Islet precursor cell (in vitro differentiated cells): Measurements from ENCODE around the gene FZD7.
A peak's percentile ranks its signal among the peaks of the same experiment; 100 is the strongest.

Experiments used
- DNase-seq: peaks from one replicate; pipeline ENCODE4 v3.0.0-alpha.2; 2018

The FZD7 gene

DNA sequence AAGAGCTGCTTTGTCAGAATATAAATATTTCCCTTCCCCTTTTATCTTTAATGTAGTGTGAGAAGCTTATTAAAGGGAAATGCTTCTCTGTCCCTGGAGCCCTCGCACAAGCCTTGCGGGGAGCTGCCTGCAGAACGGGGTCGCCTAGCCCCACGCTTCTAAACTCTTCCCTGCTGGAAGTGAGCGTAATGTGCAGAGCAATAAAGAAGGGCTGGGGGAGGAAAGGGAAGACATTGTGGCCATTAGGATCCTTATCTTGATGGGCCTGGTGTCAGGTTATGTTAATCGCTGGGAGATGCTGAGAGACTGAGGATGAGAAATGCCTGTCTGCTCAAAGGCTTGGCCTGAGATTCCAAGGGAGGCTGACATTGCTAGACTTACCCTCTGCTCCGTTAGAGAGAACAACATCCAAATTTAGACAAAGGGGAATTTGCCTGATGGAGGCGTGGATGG, 18.9 kb upstream of the FZD7 start:
- DNase-seq: peak; percentile 81

DNA sequence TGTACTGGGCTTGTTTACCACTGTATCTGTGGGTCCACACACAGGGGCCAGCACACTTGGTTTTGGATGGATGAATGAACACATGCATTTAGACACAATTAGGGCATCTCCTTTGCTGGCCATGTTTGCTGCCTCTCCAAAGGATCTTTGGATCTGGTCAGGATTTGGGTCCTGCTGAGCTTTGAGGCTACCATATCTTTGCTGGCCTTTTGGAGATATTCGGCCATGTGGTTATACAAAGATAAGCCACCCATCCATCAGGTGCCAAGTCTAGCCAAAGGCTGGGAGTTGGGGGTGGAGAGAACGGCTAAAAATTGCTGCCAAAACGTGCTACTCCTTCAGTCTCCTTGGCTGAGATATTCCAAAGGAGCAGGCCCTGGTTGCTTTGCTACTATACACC, 18.2 kb upstream of the FZD7 start:
- DNase-seq: no peak

DNA sequence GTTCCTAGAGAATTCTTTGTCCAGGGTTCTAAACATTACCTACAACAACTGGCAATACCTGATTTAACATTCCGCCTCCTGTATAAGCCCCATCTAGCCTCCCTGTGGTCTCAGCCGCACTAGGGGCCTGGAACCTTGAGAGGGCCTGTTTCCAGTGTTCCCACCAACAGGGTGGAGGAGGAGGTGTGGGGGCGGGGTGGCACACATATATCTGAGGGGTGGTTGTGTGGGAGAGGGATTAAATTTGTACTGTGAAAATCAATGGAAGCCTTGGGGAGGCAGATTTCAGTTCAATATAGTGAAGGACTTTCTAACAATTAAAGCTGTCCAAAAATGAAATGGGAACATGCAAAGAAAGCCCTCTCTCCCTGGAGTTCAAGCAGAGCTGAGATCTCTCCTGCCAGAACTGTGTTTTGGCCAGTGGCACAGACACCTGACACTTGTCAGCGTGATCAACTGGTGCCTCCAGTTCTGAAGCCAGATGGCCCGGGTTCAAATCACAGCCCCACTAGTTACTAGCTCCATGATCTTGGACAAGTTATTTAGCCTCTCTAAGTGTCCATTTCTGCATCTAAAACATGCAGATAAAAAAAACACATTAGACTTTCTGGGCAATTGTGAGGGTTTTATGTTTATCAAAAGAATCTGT, 17.0 kb upstream of the FZD7 start:
- no peak for DNase-seq

DNA sequence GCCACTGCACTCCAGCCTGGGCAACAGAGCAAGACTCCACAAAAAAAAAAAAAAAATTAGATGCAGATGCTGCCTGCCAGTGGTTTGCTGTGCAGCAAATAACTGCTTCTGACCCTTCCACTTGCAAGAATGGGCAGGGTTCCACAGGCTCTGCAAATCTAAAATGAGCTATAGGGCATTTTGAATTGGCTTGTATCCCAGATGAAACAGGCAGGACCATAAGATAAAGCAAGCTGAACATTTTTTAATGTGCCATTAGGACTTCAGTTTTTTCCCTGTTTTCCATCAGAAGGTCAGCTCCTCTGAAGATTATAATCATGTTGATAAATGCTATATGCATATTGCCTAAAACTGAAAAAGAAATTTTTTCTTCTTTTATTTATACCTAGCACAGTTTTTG, 15.7 kb upstream of the FZD7 start:
- DNase-seq: no peak

DNA sequence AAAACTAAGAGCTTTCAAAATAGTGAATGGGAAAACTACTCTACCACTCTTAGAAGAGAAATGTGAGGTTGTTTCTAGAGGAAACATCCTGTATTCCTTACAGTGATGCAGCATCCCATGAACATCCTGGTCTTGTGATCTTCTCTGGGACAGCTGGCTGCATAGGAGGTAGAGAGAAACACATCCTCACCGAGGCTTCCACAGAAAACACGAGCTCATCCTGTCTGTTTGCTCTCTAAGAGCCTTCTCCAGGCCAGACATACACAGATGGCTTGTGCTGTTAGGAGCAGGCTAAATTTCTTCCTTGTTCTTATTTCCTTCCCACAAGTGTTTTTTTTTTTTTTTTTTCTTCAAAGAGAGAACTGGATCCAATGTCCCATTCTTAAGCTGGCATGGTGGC, 14.7 kb upstream of the FZD7 start:
- no peak for DNase-seq

DNA sequence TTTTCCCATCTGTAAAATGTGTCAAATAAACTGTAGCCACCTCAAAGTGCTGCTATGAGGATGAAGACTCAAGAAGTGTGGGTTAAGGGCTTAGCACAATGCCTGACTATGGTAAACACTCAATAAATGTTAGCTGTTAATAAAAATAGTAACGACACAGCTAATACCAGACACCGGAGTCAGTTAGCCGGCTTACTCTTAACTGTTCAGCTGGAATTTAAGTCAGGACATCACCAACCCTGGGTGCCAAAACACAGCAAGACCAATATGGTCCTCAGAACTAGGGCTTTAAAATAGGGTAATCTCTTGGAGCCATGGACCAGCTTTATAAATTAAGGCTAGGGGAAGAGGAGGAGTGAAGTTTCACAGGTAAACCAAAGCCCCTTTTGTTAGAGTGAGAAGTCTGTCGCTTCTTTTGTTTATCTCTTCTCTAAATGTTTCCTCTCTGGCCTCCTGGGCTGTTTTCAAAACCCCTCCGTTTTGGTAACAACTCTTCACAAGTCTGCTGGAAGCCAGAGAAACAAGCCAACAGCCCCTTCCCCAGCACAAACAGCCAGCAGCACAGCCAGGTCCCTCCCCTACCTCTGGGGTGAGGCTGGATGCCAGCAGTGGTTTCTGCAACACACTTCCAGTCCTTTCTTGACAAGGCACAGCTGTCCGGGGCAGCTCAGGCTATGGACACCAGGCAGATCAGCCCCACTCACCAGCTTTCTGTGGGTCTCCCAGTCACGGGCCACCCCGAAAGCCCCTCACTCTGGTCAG, 13.8 kb upstream of the FZD7 start:
- DNase-seq: peak; percentile 69

DNA sequence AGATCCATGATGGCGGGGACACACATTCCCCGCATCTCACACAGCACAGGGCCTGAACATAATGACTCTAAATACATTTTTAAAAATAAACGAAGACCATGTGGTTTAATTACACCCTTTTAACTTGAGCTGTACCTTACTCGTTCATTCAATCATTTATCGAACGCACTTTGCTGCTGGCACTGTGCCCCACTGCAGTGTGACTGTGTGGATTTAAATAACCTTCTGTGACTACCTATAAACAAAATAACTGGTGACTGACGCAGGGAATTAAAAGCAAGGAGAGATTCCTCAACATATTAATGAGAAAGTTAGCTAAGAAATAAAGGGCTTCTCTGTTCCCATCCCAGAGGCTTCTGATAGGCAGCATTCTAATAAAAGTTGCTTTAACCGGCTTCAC, 10.9 kb upstream of the FZD7 start:
- DNase-seq: no peak

DNA sequence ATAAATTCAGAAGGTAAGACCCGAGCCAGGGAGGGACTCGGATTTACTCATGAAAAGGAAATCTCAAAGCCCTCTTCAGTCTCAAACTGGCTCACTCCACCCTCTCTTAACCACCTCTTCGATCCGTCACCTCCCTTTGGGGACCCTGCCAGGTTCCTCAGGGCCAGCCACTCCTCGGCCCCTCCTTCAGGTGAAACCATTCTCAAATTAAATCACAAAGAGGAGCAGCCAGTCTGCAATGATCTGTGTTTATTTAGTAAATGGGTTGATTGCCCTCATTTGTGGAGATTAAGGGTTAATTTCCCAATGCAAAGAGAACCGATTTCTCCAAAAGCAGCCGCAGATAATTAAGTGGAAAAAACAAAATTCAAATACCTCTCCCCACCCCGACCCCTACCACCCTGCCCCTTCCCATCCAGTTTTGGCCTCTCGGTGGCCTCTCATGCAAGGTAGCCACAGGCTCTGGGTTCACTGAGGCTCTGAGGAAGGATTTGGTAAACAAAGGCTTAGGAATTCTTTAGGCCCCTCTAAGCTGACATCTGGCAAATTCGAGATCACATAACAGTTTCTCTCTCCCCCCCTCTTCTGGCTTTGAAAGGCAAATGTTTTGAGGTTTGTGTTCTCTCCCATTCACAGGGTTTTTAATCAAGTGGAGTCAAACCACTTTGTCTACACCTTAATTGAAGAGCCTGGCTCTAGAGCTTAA, 10.3 kb upstream of the FZD7 start:
- no peak for DNase-seq

DNA sequence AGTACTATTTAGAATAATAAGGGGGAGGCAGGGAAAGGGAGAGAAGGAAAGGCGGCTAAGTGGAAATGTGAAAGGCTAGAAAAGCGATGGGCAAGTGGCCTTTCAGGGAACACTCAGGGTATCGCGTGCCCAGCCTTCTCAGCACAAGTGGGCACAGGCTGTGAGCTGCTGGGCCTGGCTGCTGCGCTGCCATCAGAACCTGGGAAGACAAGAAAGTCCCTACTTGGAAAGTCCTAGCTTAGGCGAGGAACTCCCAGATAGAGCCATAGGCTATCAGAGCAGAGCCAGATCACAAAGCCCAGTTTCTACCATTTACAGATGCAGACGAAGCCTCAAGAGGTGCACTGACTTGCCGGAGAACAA, 9.8 kb upstream of the FZD7 start:
- DNase-seq: no peak

DNA sequence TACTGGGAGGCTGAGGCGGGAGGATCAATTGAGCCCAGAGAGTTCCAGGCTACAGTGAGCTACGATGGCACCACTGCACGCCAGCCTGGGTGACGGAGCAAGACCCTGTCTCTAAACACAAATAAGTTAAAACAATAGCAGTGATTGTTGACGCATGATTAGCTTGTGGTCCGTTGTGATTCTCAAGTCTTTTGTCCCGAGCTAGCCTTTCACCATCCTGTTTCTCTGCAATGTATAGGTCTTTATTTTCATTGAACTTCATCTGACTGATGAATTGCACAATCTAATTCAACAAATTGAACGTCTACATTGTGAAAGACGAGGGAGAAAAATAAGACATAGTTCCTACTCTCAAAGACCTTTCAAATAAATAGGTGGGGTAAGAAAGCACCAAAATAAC, 8.8 kb upstream of the FZD7 start:
- no peak for DNase-seq

DNA sequence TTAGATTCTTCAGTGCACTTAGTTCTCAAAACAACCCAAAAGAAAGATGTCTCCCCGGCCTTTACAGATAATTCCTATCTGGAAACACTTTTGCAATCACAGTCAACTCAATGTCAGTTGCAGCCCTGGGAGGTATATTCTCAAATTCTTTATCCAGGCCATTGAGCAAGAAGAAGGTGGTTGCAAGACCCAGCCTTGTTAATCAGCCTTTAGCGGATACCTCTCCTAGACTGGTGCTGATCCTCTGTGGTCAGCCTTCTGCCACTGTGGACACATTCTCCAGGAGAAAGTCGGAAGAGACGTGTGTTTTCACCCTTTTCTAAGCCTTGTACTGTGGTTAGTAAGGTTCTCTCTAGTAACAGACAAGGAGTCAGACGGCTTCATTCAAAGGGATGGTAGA, 7.8 kb upstream of the FZD7 start:
- DNase-seq: no peak

DNA sequence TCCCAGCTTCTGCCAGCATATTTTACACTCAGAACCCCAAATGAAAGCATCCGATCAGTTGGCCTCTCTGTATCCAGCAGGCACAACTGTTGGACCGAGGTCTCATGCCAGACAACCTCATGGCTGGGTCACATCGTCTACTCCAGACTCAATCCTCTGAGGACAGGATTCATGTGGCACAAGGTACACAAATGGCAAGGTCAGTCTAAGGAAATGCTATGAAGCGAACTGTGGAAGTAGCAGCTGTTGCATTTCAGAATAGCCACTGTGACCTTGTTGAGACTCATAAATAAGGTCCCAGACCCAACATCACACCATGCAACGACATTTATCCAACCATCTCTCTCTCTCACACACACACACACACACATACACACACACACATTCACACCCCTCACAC, 7.1 kb upstream of the FZD7 start:
- no peak for DNase-seq

DNA sequence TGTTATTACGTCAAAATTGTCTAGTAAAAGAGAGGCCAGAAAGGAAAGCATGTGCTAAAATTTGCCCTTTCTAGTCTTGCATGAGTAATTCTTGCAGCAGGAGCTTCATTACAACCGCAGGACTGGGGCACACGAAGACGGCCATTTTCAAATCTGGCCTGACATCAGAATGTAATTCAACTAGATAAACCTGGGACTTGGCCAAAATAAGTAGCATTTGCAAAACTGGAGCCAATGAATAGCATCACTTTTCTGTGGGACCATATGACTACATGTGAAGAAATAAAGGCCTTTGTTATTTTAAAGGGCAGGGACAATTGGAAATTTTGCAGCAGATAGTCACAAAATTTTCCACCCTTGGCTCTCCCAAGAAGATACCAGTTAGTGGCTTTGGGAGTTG, 3.0 kb upstream of the FZD7 start:
- no peak for DNase-seq

DNA sequence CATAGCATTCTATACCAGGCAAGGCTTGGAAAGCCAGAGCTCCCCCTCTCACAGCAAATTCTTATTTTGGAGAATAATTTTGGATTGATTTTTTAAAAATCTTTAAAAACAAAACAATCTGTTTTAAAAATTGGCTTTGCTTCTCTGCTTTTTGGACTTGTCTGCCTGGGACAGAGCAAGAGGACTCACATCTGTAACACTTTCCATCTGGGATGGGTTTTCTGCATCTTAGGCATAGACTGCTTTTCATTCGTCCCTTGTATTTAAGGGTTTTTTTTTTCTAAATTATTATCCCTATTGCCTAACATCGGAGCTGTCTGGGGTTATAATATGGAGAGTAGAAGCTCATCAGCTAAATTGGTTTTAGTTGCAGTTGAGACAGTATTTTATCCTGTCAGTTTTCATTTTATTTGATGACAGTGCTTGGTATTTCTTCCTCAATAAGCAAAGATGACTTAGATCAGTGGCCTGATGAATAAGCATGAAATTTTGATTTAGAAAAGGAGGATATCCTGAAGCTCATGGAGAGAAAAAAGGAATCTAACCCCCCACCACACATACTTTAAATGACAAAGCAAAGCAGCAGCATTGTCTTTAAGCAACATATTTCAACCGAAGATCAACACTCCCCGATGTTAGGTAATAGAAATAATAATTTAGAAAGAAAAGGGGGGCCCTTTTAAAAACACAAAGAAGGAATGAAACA, 2.3 kb upstream of the FZD7 start:
- DNase-seq: no peak

DNA sequence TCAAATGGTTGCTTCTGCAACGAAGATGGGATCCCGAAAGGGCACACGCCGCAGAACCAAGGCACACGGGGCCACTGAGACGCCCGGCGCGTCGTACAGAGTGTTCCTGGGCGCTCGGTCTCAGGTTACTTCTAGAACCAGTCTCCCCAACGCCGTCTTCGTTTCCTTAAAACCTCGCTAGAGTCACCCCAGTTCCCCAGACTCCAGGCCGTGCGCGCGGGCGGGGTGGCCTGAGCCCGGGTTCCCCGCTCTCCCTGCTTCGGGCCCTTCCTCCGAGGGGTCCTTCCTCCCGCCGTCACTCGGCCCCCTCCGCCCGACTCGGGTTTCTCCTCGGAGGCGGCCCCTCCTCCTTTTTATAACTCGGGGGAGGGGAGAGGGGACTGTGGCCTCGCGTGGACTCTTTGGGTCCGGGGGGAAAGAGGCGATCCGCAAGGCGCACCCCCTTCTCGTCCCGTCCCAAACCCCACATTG, 774 bp upstream of the FZD7 start:
- peak; percentile 82 for DNase-seq

DNA sequence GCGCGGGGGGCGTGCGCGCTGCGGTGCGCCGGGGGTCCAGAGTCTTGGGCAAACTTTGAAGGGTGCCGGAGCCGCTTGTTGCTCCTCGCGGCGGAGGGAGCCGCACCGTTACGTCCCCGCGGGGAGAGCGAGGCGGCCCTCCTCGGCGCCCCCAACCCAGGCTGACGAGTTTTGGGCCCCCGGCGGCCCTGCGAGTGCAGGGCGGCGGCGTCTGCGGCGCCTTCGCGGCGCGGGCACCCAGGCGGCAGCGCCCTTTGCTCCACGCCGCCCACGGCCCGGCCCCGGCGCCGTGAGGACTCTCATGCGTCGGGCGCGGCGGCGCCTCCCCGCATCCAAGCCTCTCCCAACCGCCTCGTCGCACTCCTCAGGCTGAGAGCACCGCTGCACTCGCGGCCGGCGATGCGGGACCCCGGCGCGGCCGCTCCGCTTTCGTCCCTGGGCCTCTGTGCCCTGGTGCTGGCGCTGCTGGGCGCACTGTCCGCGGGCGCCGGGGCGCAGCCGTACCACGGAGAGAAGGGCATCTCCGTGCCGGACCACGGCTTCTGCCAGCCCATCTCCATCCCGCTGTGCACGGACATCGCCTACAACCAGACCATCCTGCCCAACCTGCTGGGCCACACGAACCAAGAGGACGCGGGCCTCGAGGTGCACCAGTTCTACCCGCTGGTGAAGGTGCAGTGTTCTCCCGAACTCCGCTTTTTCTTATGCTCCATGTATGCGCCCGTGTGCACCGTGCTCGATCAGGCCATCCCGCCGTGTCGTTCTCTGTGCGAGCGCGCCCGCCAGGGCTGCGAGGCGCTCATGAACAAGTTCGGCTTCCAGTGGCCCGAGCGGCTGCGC, 814 bp downstream of the FZD7 start:
- DNase-seq: peak; percentile 64

DNA sequence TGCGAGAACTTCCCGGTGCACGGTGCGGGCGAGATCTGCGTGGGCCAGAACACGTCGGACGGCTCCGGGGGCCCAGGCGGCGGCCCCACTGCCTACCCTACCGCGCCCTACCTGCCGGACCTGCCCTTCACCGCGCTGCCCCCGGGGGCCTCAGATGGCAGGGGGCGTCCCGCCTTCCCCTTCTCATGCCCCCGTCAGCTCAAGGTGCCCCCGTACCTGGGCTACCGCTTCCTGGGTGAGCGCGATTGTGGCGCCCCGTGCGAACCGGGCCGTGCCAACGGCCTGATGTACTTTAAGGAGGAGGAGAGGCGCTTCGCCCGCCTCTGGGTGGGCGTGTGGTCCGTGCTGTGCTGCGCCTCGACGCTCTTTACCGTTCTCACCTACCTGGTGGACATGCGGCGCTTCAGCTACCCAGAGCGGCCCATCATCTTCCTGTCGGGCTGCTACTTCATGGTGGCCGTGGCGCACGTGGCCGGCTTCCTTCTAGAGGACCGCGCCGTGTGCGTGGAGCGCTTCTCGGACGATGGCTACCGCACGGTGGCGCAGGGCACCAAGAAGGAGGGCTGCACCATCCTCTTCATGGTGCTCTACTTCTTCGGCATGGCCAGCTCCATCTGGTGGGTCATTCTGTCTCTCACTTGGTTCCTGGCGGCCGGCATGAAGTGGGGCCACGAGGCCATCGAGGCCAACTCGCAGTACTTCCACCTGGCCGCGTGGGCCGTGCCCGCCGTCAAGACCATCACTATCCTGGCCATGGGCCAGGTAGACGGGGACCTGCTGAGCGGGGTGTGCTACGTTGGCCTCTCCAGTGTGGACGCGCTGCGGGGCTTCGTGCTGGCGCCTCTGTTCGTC, 1.7 kb downstream of the FZD7 start:
- peak; percentile 73 for DNase-seq

DNA sequence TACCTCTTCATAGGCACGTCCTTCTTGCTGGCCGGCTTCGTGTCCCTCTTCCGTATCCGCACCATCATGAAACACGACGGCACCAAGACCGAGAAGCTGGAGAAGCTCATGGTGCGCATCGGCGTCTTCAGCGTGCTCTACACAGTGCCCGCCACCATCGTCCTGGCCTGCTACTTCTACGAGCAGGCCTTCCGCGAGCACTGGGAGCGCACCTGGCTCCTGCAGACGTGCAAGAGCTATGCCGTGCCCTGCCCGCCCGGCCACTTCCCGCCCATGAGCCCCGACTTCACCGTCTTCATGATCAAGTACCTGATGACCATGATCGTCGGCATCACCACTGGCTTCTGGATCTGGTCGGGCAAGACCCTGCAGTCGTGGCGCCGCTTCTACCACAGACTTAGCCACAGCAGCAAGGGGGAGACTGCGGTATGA, 2.3 kb downstream of the FZD7 start:
- peak; percentile 64 for DNase-seq

DNA sequence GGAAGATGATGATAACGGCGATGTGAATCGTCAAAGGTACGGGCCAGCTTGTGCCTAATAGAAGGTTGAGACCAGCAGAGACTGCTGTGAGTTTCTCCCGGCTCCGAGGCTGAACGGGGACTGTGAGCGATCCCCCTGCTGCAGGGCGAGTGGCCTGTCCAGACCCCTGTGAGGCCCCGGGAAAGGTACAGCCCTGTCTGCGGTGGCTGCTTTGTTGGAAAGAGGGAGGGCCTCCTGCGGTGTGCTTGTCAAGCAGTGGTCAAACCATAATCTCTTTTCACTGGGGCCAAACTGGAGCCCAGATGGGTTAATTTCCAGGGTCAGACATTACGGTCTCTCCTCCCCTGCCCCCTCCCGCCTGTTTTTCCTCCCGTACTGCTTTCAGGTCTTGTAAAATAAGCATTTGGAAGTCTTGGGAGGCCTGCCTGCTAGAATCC, 3.0 kb downstream of the FZD7 start:
- peak; percentile 87 for DNase-seq

DNA sequence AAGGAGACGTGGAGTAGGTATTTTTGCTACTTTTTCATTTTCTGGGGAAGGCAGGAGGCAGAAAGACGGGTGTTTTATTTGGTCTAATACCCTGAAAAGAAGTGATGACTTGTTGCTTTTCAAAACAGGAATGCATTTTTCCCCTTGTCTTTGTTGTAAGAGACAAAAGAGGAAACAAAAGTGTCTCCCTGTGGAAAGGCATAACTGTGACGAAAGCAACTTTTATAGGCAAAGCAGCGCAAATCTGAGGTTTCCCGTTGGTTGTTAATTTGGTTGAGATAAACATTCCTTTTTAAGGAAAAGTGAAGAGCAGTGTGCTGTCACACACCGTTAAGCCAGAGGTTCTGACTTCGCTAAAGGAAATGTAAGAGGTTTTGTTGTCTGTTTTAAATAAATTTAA, 3.4 kb downstream of the FZD7 start:
- no peak for DNase-seq
